PFSK-1 (cell line): ENCODE results near the gene SIPA1L3.

Experiments used
- FOXP2 ChIP-seq: optimal IDR thresholded peaks from 2 replicates; pipeline ENCODE3; 2011; ENCODE audit warnings: borderline replicate concordance, control low read depth, inconsistent platforms; ENCODE audit not compliant: insufficient read depth; ENCODE audit errors: extremely low read length, extremely low read depth
- POLR2AphosphoS5 ChIP-seq: IDR thresholded peaks from 2 replicates; pipeline ENCODE4 v1.6.1; 2012; ENCODE audit warnings: low read depth, mild to moderate bottlenecking, control low read depth, low read length, moderate library complexity
- SIN3A ChIP-seq: IDR thresholded peaks from 2 replicates; pipeline ENCODE4 v1.6.1; 2012; ENCODE audit warnings: mild to moderate bottlenecking, low read length, moderate library complexity, borderline replicate concordance; ENCODE audit not compliant: insufficient read depth
- TAF1 ChIP-seq: IDR thresholded peaks from 2 replicates; pipeline ENCODE4 v1.6.1; 2012; ENCODE audit warnings: low read length, control low read depth, borderline replicate concordance; ENCODE audit not compliant: insufficient read depth
- TF ChIP-seq, protein P1 (sequence below), 2 experiments: IDR thresholded peaks; 2 replicates each; pipeline versions ENCODE4 v1.6.1 to v1.8.0; 2011 to 2012; ENCODE audit warnings: low read depth in 2 of 2, low read length in 2 of 2, control low read depth in 1 of 2, inconsistent platforms in 1 of 2, mild to moderate bottlenecking in 1 of 2, moderate library complexity in 1 of 2; ENCODE audit not compliant: insufficient read depth in 1 of 2

Gene SIPA1L3

DNA sequence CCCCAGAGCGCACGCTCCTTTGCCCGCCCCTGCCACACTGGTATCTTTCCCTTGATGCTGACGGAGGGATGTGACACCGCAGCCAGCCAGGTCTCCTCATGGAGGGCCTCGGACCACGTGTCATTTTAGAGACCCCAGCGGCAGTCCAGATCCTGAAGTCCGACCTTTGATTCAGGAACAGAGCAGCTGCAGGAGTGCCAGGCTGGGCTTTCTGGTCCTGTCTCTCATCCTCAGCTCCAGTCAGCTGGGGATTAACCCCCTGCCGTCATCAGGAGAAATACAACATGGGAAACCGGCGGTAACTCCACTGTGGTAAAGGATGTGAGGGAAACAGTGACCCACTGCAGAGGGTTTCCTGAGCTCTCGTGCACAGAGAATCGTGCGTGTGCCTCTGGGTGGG is 140.6 kb downstream of the SIPA1L3 start:
- no peak for TF ChIP-seq FOXP2
- TF ChIP-seq TAF1 = no peak
- no peak for TF ChIP-seq SIN3A
- no peak for TF ChIP-seq POLR2AphosphoS5
- TF ChIP-seq, protein P1, sequence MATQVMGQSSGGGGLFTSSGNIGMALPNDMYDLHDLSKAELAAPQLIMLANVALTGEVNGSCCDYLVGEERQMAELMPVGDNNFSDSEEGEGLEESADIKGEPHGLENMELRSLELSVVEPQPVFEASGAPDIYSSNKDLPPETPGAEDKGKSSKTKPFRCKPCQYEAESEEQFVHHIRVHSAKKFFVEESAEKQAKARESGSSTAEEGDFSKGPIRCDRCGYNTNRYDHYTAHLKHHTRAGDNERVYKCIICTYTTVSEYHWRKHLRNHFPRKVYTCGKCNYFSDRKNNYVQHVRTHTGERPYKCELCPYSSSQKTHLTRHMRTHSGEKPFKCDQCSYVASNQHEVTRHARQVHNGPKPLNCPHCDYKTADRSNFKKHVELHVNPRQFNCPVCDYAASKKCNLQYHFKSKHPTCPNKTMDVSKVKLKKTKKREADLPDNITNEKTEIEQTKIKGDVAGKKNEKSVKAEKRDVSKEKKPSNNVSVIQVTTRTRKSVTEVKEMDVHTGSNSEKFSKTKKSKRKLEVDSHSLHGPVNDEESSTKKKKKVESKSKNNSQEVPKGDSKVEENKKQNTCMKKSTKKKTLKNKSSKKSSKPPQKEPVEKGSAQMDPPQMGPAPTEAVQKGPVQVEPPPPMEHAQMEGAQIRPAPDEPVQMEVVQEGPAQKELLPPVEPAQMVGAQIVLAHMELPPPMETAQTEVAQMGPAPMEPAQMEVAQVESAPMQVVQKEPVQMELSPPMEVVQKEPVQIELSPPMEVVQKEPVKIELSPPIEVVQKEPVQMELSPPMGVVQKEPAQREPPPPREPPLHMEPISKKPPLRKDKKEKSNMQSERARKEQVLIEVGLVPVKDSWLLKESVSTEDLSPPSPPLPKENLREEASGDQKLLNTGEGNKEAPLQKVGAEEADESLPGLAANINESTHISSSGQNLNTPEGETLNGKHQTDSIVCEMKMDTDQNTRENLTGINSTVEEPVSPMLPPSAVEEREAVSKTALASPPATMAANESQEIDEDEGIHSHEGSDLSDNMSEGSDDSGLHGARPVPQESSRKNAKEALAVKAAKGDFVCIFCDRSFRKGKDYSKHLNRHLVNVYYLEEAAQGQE (IDR thresholded peaks at IDR 0.05; ENCODE audit: insufficient read depth in 1 of 2, low read depth in 2 of 2, low read length in 2 of 2) = no peak

DNA sequence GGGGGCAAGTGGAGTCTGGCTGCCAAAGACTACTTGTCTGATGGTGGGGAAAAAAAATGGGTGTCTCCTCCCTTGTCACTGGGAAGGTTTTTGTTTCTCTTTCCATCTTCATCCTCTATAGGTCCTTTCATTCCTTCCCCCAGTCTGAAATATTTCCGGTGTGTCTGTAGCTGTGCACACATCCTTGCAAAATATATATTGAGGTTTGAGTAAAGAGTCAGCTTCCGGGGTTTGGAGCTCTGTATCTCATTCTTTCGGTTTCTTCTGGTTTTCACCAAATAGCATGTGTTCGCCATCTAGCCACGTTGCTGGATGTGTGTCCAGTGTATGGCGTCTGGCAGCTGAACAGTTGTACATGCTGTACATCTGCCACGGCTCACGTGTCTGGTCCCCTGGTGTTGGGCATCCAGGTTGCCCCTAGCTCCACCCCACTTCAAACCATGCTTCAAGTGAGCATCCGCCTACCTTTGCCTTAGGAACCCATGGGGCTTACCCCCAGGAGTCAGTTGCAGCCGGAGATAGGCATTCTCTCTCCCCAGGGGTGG is 142.2 kb downstream of the SIPA1L3 start:
- TF ChIP-seq TAF1 (no peak), POLR2AphosphoS5 (no peak), SIN3A (no peak), FOXP2 (no peak)
- TF ChIP-seq, protein P1 (IDR thresholded peaks at IDR 0.05; ENCODE audit: insufficient read depth in 1 of 2, low read depth in 2 of 2, low read length in 2 of 2) = no peak

DNA sequence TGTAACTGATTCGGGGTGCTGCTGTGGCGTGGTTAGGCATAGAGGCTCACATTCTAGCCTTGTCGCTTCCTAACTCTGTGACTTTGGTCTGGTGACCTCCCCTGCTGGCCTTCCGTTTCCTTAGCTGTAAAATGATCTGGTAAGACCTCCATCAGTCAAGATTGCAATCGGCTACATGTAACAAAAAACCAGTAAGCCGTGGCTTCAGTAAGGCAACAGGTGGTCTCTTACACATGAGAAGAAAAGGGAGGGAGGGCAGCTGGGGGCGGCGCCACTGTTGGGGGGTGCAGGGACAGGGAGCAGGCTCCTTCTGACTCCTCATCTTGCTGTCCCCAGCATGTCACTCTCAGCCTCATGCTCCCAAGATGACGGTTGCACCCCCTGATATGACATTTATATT is 148.0 kb downstream of the SIPA1L3 start:
- TF ChIP-seq, protein P1 (IDR thresholded peaks at IDR 0.05; ENCODE audit: insufficient read depth in 1 of 2, low read depth in 2 of 2, low read length in 2 of 2) = no peak
- no peak for TF ChIP-seq FOXP2
- no peak for TF ChIP-seq POLR2AphosphoS5

DNA sequence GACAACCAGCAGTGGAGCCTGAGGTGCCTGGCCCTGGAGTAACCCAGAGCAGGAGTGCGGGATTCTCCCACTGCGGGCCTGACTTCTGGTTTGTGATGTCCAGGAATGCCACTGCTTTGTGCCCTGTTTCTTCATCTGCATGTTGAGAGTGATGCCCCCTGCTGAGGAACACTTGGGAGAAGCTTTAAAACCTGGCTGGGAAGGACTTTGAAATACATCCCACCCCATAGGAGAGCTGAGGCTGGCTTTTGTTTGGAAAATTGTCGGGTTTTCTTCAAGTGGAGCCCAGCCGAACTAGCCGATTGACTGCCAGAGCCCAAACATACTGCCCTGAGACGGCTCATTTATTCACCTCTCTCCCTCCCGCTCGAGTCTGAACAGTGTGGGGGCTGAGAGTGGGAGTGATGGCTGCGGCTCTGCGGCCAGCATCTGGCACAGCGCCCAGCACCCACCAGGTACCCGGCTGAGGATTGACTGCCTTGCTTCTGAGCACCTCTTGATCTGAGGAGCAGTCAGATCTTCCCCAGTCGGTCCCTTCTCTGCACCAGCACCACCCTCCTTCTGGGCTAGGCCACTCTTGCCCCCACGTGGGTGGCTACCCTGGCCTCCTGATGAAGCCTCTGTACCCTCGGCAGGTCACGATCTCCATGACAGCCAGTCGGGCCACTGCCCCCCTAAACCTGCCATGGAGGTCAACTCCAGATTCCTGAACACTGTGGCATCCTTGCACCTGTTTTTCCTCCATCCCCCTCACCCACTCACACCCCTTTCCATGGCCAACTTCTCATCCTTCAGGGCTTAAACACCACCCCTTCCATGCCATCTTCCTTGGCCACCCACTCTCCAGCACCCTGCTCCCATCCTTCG is 148.9 kb downstream of the SIPA1L3 start:
- TF ChIP-seq POLR2AphosphoS5 (no peak), FOXP2 (no peak), SIN3A (no peak), TAF1 (no peak)
- TF ChIP-seq, protein P1 (IDR thresholded peaks at IDR 0.05; ENCODE audit: insufficient read depth in 1 of 2, low read depth in 2 of 2, low read length in 2 of 2) = no peak
